Nephron progenitor cell (in vitro differentiated cells): Measurements from ENCODE around the gene RNF144A.
A peak's percentile ranks its signal among the peaks of the same experiment; 100 is the strongest.

Source experiments
- DNase-seq: peaks from one replicate; pipeline ENCODE4 v3.0.0; 2021
- H3K27ac Mint-ChIP-seq: 2 replicates; pipeline ENCODE4 v1.8.0; 2021; ENCODE audit warnings: mild to moderate bottlenecking, moderate library complexity, mixed read lengths
- H3K27me3 Mint-ChIP-seq: 2 replicates; pipeline ENCODE4 v1.8.0; 2021; ENCODE audit warnings: mild to moderate bottlenecking, low read depth, mixed read lengths; ENCODE audit not compliant: poor library complexity
- H3K36me3 Mint-ChIP-seq: 2 replicates; pipeline ENCODE4 v1.8.0; 2021; ENCODE audit warnings: low read depth, mixed read lengths
- H3K4me1 Mint-ChIP-seq: 2 replicates; pipeline ENCODE4 v1.8.0; 2021; ENCODE audit warnings: mixed read lengths
- H3K4me3 Mint-ChIP-seq: 2 replicates; pipeline ENCODE4 v1.8.0; 2021; ENCODE audit warnings: mild to moderate bottlenecking, moderate library complexity, mixed read lengths
- H3K9me3 Mint-ChIP-seq: 2 replicates; pipeline ENCODE4 v1.8.0; 2021; ENCODE audit warnings: mild to moderate bottlenecking, moderate library complexity, mixed read lengths
- TF ChIP-seq, protein P1 (sequence below): fragments of 200-600 bp; sonication (generic); IDR thresholded peaks from 2 replicates; pipeline ENCODE4 v1.5.0; 2021; ENCODE audit warnings: antibody characterized with exemption

Gene RNF144A

DNA sequence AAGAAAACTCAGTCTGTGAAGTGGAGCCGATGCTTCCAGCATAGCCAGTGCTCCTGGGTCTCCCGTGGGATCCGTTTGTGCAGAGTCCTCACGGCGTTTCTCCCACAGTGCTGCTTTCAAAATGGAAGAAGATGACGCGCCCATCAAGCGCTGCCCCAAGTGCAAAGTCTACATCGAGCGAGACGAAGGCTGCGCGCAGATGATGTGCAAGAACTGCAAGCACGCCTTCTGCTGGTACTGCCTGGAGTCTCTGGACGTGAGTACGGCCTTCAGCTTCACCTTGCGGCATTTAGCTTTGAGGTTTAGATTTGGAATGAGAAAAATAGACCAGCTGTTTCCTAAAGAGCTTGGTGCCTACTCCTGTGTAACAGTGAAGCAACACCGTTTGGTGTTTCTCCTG, 107.0 kb downstream of the RNF144A start:
- Mint-ChIP-seq H3K9me3 (no peaks in the 10 kb centered on the region), H3K4me1 (peaks cover 62% of the 10 kb centered on the region), H3K4me3 (no peak overlapping the region), H3K27ac (no peak overlapping the region), H3K27me3 (no peaks in the 10 kb centered on the region), H3K36me3 (peaks cover 64% of the 10 kb centered on the region)
- DNase-seq, result no peak
- TF ChIP-seq, protein P1, sequence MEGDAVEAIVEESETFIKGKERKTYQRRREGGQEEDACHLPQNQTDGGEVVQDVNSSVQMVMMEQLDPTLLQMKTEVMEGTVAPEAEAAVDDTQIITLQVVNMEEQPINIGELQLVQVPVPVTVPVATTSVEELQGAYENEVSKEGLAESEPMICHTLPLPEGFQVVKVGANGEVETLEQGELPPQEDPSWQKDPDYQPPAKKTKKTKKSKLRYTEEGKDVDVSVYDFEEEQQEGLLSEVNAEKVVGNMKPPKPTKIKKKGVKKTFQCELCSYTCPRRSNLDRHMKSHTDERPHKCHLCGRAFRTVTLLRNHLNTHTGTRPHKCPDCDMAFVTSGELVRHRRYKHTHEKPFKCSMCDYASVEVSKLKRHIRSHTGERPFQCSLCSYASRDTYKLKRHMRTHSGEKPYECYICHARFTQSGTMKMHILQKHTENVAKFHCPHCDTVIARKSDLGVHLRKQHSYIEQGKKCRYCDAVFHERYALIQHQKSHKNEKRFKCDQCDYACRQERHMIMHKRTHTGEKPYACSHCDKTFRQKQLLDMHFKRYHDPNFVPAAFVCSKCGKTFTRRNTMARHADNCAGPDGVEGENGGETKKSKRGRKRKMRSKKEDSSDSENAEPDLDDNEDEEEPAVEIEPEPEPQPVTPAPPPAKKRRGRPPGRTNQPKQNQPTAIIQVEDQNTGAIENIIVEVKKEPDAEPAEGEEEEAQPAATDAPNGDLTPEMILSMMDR, result no peak

DNA sequence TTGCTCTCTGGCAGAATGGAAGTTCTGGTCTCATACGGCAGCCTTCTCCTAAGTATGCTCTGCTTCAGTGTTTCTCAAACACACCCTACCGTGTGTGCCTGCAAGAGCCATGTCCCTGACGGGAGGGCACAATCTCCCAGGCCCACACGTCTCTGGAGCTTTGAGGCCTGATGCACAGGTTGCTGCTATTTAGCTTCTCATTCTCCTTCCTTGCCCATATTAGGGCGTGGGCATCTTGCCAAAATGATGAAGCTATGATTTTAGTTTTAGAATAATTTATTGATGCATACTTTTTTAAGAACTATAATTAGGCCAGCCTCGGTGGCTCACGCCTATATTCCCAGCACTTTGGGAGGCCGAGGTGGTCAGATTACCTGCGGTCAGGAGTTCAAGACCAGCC, 107.9 kb downstream of the RNF144A start:
- TF ChIP-seq, protein P1, result no peak
- peaks cover 64% of the 10 kb centered on the region for H3K36me3 Mint-ChIP-seq

DNA sequence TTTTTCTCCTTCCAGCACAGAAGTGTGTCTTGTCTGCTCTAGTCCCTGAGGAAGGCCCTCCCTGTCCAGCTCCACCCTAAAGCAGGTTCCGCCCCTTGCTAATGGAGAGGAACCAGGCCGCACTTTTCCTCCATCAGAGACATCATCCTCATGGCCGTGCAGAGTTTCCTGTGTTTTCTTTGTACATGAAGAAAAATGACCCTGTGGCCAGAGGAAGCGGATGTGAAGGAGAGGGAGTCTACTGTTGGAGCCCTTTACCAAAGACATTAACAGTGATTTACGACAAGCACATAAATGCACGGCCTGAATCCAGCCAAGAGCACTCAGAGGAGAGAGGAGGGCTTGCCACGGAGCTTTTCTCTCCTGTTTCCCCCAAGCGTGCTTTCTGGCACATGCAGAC, 109.5 kb downstream of the RNF144A start:
- Mint-ChIP-seq H3K27ac (peak overlapping the region; percentile 94), H3K36me3 (peaks cover 66% of the 10 kb centered on the region)

More for the DNA sequence above, 107.9 kb downstream of the RNF144A start:
- Mint-ChIP-seq H3K27ac (no peak overlapping the region), H3K9me3 (no peaks in the 10 kb centered on the region), H3K4me1 (peaks cover 62% of the 10 kb centered on the region), H3K27me3 (no peaks in the 10 kb centered on the region), H3K4me3 (no peak overlapping the region)
- DNase-seq, result no peak

DNA sequence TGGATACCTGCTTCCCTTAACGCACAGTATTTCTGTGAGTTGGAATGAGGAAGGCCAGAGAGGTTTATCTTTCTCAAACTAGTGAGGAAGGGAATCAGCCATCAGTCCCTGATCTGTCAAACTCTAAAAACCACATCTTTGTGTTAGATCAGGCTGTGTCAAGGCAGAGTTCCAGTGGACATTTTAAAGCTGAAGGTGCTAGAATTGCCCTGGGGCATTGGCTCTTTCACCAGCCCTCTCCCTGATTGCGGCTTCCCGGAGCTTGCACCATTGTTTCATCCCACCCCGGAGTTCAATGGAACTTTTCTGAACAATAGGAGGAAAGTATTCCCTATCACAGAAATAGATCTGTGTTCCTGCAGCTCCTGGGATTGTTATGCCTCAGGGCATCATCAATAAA, 110.2 kb downstream of the RNF144A start:
- H3K27ac Mint-ChIP-seq, result peak overlapping the region; percentile 94
- no peaks in the 10 kb centered on the region for H3K9me3 Mint-ChIP-seq
- peaks cover 74% of the 10 kb centered on the region for H3K4me1 Mint-ChIP-seq
- H3K36me3 Mint-ChIP-seq, result peaks cover 64% of the 10 kb centered on the region
- TF ChIP-seq, protein P1, result no peak
- no peak for DNase-seq
- H3K27me3 Mint-ChIP-seq, result no peaks in the 10 kb centered on the region
- H3K4me3 Mint-ChIP-seq, result peak overlapping the region; percentile 15

More for the DNA sequence above, 109.5 kb downstream of the RNF144A start:
- TF ChIP-seq, protein P1, result no peak
- Mint-ChIP-seq H3K27me3 (no peaks in the 10 kb centered on the region), H3K4me1 (peaks cover 76% of the 10 kb centered on the region), H3K4me3 (peak overlapping the region; percentile 68), H3K9me3 (no peaks in the 10 kb centered on the region)
- DNase-seq, result peak; percentile 35

DNA sequence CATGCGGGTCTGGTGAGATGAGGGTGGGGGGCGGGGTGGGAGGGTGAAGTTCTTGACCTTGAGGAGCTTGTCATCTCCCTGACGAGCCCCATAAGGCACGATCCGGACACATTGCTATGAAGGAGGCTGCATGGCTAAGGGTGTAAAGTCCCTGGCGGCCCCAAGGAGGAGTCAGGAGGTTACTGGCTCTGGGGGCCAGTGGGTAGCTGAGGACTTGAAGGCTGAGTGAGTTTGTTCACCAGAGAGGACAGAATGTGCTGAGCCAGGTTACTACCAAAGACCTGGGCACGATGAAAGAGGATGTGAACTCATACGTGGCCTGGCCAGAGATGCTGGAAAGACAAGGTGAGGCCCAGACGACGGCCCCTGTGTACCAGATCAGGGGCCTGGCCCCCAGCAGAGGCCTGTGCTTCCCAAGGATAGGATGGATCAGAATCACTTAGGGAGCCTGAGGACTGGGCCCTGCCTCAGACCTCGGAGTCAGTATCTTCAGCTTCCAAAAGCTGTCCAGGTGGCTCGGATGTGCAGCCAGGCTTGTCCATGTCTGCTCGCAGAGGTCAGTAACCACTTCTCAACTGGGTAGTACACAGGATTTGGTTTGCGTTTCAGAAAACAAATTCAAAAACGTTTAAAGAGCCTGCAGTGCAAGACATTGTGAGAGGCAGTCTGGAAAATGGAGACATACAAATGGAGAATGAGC, 110.9 kb downstream of the RNF144A start:
- Mint-ChIP-seq H3K27me3 (no peaks in the 10 kb centered on the region), H3K36me3 (peaks cover 66% of the 10 kb centered on the region), H3K4me1 (peaks cover 71% of the 10 kb centered on the region), H3K27ac (peak overlapping the region; percentile 22), H3K4me3 (peak overlapping the region; percentile 52), H3K9me3 (no peaks in the 10 kb centered on the region)
- DNase-seq, result no peak
- TF ChIP-seq, protein P1, result no peak

DNA sequence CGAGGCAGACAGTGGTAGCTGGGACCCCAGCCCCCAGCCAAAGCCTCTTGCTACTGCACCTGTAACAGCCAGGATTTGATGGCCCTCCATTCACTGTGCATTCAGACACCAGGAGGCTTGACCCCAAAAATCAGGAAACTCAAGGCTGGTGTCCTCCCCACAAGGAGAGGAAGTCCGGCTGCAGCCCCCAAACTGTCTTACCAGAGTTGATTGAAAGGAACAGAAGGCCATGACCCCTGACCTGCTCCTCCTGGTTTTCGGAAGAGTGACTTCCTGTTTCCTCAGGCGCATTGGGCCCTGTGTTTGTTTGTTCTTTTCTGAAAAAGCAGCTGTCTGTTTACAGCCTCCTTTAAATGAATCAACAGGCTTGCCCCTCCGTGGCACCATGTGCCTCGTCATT, 111.6 kb downstream of the RNF144A start:
- H3K27ac Mint-ChIP-seq, result peak overlapping the region; percentile 22
- DNase-seq, result no peak
- no peaks in the 10 kb centered on the region for H3K9me3 Mint-ChIP-seq
- TF ChIP-seq, protein P1, result no peak
- H3K4me1 Mint-ChIP-seq, result peaks cover 70% of the 10 kb centered on the region
- H3K4me3 Mint-ChIP-seq, result peak overlapping the region; percentile 8
- peaks cover 65% of the 10 kb centered on the region for H3K36me3 Mint-ChIP-seq
- H3K27me3 Mint-ChIP-seq, result no peaks in the 10 kb centered on the region
